Fibroblast of skin of scalp (primary cell): ENCODE results near the gene PPM1G.
"Not testable (repeated sequence)": the region's sequence is repeated elsewhere in the genome, so short reads cannot be mapped to it uniquely, and the experiment has no call there.

ENCODE experiments used
- DNase-seq: peaks from one replicate; pipeline ENCODE4 v3.0.0-alpha.2; 2013

Gene PPM1G

DNA sequence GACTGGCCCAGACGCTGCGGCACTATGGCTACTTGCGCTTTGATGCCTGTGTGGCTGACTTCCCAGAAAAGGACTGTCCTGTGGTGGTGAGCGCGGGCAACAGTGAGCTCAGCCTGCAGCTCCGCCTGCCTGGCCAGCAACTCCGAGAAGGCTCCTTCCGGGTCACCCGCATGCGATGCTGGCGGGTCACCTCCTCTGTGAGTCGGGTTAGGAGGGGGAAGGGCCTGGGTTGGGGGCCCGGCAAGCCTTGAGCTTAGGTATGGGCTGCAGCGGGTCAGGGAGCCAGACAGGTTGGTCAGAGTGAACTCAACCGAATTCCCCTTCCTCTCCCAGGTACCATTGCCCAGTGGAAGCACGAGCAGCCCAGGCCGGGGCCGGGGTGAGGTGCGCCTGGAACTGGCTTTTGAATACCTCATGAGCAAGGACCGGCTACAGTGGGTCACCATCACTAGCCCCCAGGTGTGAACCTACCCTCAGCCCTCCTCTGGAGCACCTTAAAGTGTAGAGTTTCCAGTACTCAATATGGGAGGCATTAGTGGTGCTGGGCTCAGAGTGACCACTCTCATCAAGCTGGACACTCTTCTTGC, 33.8 kb downstream of the PPM1G start:
- DNase-seq: no peak

DNA sequence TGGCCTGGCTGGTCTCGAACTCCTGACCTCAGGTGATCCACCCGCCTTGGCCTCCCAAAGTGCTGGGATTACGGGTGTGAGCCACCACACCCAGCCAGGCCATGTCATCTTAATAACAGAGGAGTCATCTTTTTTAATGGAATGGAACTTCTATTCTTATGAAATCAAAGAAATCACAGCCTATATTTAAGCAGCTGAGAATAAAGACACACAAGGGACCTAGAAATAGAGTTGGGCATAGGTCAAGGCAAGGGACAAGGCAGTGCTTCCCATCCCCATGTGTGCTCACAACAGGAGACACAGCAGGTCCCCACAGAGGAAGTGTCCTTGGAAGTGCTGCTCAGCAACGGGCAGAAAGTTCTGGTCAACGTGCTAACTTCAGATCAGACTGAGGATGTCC, 35.8 kb downstream of the PPM1G start:
- DNase-seq: no peak

- no peak for DNase-seq
These were observed 36.5 kb downstream of the PPM1G start for GRCh38 chr2:27372937-27373336.

DNA sequence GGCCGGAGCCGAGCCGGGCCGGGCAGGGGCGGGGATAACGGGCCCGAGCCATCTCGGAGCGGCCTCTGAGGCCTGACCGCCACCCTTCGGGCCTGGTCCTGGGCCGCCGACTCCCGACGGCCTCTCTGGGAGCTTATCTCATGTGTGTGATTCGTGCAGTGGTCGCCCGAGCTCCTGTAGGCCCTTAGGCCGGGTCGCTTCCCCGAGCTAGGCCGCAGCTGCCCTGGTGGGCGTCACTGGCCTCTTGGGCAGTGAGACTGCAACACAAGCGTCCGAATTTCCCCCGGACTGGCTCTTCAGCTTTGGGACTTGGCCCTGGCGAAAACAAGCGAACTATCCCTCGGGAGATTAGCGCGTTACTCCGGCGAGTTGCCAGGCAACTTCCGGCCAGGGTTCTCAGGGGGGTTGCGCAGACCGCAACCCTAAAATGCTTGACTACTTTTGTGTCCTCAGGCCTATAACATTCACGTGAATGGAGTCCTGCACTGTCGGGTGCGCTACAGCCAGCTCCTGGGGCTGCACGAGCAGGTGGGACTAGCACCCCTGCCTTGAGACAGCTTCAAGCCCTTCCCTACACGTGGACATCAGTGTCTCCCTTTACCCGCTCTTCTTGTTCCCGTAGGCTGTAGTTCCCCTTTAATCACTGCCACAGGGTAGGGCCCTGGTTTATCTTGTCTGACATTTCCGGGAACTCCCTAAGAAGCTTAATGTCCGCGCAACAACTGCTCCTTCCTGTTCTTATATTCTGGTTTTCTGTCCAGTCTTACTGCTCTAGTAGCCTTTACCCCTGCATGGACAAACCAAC, 38.4 kb downstream of the PPM1G start:
- DNase-seq: peak; percentile 56

GRCh38 chr2:27370026-27370815, 39.2 kb downstream of the PPM1G start, which contains the start of the genes EIF2B4 and SNX17:
TSS of gene EIF2B4 (minus strand) at chr2:27370338. CDS start at chr2:27370314, 24 bp downstream.
TSS of gene SNX17 (plus strand) at chr2:27370616. CDS start at chr2:27370744, 128 bp downstream.
- peak; percentile 99 for DNase-seq

DNA sequence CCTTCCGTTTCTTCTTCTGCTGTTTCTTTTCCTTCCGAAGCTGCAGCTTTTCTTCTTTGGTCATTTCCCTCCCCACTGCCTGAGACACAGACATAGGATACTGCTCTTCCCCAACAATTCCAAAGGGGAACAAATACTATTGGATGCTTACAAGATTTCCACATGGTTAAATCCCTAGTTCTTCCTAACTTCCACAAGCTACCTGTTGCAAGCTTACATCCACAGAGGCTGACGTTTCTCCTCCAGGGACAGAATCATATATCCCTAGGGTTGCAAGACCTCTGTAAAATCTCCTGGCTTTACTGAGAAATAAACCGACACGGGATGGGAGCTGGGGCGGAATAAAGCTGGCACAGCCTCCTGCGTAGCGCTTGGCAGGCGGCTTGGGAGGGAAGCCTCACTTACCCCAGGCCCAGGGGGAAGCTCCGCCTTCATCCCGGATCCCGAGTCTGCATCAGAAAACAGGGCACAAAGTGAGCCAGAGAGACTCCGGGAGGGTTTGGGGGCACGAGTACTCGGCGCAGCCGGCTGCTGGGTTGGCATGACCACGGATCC, 39.8 kb downstream of the PPM1G start:
- peak; percentile 43 for DNase-seq

DNA sequence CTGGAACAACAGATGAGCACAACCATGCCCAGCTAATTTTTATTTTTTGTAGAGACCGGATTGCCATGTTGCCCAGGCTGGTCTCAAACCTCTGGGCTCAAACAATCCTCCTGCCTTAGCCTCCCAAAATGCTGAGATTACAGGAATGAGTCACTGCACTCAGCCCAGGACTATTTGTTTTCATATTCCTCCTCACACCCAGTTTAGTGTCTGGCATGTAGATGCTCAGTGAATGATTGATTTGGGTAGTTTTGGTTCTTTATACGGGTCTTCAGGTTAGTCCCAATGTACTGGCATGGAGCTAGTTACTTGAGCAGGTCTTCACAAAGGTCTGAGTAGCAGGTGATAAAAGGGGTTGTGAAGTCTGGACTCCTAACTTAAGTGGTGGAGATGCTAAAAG, 45.5 kb downstream of the PPM1G start:
- no peak for DNase-seq

DNA sequence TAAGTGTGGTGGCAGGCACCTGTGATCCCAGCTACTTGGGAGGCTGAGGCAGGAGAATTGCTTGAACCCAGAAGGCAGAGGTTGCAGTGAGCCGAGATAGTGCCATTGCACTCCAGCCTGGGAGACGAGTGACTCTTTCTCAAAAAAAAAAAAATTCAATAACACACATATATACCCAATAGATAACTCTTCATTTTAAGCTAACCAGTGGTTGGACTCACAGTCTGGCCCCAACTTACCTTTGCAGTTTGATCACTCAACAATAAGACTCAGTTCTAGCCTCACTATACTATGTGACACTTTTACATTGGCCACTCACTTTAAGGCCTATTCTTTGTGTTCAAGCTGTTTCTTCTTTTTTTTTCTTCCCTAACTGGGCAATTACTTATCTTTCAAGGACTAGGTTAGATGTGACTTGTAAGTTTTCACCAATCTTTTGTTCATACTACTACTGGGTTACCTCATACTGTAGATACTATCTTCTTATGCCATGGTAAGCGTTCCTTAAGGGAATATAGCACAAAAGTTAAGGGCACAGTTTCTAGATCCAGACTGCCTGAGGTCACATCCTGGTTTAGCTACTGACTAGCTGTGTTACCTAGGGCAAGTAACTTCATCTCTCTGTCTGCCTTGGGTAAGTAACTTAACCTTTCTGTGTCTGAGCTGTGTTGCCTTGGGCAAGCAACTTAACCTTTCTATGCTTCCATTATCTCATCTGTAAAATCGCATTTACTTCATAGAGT, 46.5 kb downstream of the PPM1G start:
- DNase-seq: no peak

DNA sequence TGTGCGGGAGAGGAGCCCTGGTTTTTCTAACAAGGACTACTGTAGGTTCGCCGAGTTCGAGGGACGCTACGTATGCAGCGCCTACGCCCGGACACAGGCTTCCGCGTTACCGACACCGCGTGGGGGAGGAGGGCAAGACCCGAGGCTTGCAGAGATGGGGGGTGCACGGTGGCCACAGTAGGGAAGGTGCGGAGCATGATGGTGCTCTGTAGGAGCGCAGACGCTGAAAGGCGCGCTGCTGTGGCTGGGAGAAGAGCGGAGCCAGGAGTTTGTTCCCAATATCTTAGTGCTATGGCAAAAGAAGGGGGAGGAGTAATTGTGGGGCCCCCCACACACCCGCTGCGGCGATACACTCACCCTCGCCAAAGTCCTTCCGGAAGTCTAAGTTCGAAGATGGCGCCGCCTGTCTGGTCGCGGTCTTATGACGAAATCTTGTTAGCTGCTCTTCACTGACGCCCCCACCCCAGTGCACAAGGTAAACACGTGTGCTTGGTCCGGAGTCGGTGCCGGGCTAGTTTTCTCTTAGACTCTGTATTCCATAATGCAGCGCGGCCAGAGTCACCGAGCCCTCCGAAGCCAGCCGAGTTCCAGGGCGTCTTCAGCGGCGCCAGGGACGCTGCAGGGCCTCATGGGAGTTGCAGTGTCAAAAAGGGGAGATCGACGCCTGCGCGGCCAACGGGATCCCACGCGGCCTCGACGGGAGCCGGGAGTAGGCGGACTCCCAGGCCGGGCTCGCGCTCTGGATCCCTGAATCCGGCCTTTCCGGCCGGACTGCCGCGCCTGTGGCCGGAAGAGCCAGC, 52.8 kb downstream of the PPM1G start, which contains the start of gene GTF3C2:
TSS of gene GTF3C2 (minus strand) at position 383 of the 800 bp plus-strand sequence. CDS start 13,210 bp downstream, outside the sequence.
- DNase-seq: peak; percentile 98

DNA sequence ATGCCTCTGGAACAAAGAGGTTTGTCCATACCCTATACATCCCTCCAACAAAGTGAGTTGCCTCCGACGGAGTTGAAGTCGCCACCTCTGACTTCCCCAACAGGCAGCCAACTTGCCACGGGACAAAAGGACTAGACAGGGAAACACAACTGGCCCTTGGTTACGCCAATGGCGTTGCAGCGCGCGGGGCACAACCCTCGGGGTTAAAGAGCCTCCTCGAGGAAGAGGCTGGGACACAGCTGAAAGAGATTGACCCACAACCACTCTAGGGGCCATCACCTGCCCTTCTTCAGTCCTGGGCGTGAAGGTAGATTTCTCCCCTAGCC, 53.4 kb downstream of the PPM1G start:
- peak; percentile 48 for DNase-seq

DNA sequence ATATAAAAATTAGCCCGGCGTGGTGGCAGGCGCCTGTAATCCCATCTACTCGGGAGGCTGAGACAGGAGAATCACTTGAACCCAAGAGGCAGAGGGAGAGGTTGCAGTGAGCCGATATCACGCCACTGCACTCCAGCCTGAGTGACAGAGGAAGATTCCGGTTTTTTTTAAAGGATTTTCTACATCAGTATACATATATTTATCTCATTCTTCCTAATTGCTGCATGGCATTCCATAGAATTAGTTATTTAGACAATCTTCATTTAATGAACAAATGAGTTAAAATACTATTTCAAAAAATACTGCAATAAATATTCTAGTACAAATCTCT, 54.8 kb downstream of the PPM1G start:
- DNase-seq: no peak

GRCh38 chr2:27353762-27354596, 55.4 kb downstream of the PPM1G start:
- no peak for DNase-seq

GRCh38 chr2:27353386-27353761, 56.0 kb downstream of the PPM1G start:
- DNase-seq: not testable (repeated sequence)

DNA sequence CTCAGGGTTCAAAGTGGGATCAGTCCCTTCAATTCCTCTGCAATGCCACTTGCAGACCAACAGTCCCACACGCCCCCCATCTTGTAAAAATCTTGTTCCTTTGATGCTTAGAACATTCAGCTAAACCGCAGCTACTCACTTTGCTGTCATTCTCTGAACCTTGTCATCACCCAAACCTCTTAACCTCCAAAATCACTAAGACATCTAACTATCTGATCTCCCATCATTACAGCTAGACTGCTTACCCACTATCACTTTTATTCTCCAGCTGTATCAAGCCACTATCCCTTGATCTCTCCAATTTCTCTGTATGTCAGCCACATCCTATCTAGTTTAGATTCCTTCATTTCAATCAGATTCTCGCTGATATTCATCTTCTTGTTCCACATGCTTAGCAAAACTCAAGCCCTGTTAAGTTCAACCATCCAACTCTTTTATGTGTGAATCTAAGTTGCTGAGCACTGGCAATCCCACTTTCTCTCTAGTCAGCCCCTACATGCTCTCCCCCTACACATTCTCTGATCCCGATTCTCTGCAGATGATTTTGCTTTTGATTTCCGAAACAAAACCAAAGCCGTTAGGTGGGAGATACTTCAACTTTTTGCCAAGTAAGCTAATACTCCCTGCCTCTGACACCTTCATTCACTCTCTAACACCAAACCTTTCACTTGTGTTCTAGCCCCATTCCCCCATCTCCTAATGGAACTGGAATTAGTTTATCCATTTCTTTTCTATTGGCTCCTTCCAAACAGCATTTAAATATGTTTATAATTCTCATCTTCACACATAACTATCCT, 57.4 kb downstream of the PPM1G start:
- no peak for DNase-seq

DNA sequence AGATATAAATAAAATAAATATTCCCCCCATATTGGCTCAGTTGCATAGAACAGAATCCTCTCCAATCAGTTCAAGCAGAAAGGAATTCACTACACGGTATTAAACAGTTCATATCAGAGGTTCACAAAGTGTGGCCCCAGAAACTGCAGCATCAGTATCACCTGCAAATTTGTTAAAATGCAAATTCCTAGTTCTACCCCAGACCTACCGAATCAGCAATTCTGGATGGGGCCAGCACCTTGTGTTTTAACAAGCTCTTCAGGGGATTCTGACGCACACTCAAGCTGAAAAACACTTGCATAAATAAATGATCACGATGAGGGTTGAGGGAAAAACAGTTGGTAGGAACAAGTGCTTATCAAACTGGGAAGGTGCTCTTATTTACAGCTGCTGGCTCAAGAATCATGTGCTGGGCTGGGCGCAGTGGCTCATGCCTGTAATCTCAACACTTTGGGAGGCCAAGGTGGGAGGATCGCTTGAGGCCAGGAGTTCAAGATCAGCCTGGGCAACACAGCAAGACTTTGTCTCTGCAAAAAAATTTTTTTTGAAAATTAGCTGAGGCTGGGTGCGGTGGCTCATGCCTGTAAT, 59.2 kb downstream of the PPM1G start:
- no peak for DNase-seq

DNA sequence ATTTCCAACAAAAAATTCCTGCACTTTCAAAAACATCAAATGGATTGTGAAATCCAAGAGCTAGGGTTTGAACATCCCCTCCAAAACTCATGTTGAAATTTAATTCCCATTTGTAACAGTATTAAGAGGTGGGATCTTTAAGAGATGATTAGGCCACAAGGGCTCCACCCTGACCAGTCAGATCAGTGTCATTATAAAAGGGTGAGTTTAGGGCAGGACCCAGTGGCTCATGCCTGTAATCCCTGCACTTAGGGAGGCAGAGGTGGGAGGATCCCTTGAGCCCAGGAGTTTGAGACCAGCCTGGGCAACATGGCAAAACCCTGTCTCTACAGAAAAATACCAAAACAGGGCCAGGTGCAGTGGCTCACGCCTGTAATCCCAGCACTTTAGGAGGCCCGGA, 61.8 kb downstream of the PPM1G start:
- DNase-seq: no peak

DNA sequence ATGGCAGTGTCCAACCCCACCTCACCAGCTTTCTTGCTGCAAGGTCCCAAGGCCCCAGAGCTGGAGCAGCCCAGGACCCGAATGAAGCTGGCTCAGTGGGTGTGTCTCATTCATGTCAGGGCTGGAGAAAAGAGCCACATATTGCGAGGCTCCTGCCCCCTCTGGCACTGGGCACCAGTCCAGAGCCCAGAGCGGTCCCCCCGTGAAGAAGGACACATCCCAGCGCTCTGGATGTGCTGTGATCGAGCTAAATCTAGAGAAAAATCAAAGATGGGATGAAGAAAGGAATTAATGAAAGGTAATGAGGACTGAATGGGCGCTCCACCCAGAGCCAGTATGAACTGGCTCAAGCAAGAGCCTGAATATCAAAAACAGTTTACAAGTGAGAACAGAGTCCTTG, 73.2 kb downstream of the PPM1G start:
- DNase-seq: no peak

- no peak for DNase-seq
These were observed 74.1 kb downstream of the PPM1G start for GRCh38 chr2:27335311-27335710.
